Measurements from ENCODE around the gene STK10.
"Not testable (repeated sequence)": the region's sequence is repeated elsewhere in the genome, so short reads cannot be mapped to it uniquely, and the experiment has no call there.

DNA sequence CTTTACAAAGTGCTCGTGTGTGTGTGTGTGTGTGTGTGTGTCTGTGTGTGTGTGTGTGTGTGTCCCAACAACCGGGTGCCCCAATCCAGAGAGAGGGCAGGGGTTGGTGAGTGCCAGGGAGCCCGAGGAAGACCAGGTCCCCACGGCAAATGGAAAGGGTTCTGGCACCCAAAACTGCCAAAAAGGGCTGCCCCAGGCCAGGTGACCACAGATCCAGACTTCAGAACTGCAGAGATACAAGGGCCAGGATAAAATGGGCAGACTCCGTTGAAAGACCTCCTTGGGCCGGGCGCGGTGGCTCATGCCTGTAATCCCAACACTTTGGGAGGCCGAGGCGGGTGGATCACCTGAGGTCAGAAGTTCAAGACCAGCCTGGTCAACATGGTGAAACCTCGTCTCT, 38.5 kb downstream of the STK10 start:
- TF ChIP-seq, protein P1, sequence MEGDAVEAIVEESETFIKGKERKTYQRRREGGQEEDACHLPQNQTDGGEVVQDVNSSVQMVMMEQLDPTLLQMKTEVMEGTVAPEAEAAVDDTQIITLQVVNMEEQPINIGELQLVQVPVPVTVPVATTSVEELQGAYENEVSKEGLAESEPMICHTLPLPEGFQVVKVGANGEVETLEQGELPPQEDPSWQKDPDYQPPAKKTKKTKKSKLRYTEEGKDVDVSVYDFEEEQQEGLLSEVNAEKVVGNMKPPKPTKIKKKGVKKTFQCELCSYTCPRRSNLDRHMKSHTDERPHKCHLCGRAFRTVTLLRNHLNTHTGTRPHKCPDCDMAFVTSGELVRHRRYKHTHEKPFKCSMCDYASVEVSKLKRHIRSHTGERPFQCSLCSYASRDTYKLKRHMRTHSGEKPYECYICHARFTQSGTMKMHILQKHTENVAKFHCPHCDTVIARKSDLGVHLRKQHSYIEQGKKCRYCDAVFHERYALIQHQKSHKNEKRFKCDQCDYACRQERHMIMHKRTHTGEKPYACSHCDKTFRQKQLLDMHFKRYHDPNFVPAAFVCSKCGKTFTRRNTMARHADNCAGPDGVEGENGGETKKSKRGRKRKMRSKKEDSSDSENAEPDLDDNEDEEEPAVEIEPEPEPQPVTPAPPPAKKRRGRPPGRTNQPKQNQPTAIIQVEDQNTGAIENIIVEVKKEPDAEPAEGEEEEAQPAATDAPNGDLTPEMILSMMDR (IDR thresholded peaks at IDR 0.05): not testable (repeated sequence)
- TF ChIP-seq POLR2A (IDR thresholded peaks at IDR 0.05): not testable (repeated sequence)
